ENCODE measurements around the gene AGBL4.

DNA sequence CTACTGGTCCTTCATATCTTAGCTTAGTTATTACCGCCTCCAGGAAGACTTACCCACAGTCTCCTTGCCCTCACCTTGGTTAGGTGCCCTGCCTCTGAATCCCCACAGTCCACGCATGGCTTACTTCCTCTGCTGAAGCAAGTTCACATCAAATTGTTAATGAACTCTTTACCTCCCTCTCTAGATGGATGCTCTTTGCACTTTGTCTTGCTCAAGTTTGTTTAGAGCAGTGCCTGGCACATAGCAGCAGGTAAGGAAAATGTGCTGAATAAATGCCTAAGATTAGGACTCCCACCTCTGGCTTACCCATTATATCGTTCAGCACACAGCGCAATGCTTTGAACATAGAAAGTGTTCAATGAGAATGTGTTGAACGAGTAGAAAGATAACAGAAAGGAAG, 1337.6 kb downstream of the AGBL4 start:
- TF ChIP-seq POLR2A (IDR thresholded peaks at IDR 0.05; ENCODE audit: low read depth, low read length) (no peak), TAF1 (IDR thresholded peaks at IDR 0.05; ENCODE audit: borderline replicate concordance, low read depth, low read length) (no peak)

Measured in GM12892 (cell line).